ENCODE measurements around the gene MSH4.
A peak's percentile ranks its signal among the peaks of the same experiment; 100 is the strongest.

MSH4 gene

GRCh38 chr1:75792091-75792490 is 4.6 kb upstream of the MSH4 start:
- peak overlapping the region; percentile 89 for H3K4me2 ChIP-seq (ENCODE audit: low read depth, low read length, poor library complexity, severe bottlenecking)
- H4K20me1 ChIP-seq (ENCODE audit: insufficient read depth, low read length, poor library complexity, severe bottlenecking), result peaks cover 82% of the 10 kb centered on the region
- no peak for TF ChIP-seq CTCF (conservative IDR thresholded peaks at IDR 0.05; ENCODE audit: low read length)
- no peak for TF ChIP-seq EZH2phosphoT487 (IDR thresholded peaks at IDR 0.05; ENCODE audit: borderline replicate concordance)
- H3K4me1 ChIP-seq (ENCODE audit: insufficient read depth, low read length, poor library complexity, severe bottlenecking), result peaks cover 60% of the 10 kb centered on the region
- H3F3A ChIP-seq (ENCODE audit: low read depth), result no peaks in the 10 kb centered on the region
- no peak overlapping the region for H3K9ac ChIP-seq (ENCODE audit: low read depth, low read length, poor library complexity, severe bottlenecking)
- no peaks in the 10 kb centered on the region for H3K27me3 ChIP-seq (ENCODE audit: insufficient read depth, low read length, poor library complexity, severe bottlenecking)
- H3K9me2 ChIP-seq (replicated peaks; ENCODE audit: low read depth, low read length), result no peaks in the 10 kb centered on the region
- H3K36me3 ChIP-seq (ENCODE audit: insufficient read depth, low read length), result peaks cover 64% of the 10 kb centered on the region
- no peaks in the 10 kb centered on the region for H3K9me3 ChIP-seq (ENCODE audit: insufficient read depth, low read depth, low read length)
- H2AFZ ChIP-seq (ENCODE audit: low read length), result no peak overlapping the region
- peaks cover 72% of the 10 kb centered on the region for H3K79me2 ChIP-seq (ENCODE audit: insufficient read depth, low read length)
- peak overlapping the region; percentile 98 for H3K4me3 ChIP-seq (ENCODE audit: low read length, poor library complexity, severe bottlenecking)

- H3K9me3 ChIP-seq (ENCODE audit: insufficient read depth, low read depth, low read length), result no peaks in the 10 kb centered on the region
- no peak overlapping the region for H2AFZ ChIP-seq (ENCODE audit: low read length)
- H3K27me3 ChIP-seq (ENCODE audit: insufficient read depth, low read length, poor library complexity, severe bottlenecking), result no peaks in the 10 kb centered on the region
- no peaks in the 10 kb centered on the region for H3K9me2 ChIP-seq (replicated peaks; ENCODE audit: low read depth, low read length)
- H3K4me3 ChIP-seq (ENCODE audit: low read length, poor library complexity, severe bottlenecking), result peak overlapping the region; percentile 98
- H3F3A ChIP-seq (ENCODE audit: low read depth), result no peaks in the 10 kb centered on the region
- peaks cover 44% of the 10 kb centered on the region for H3K4me1 ChIP-seq (ENCODE audit: insufficient read depth, low read length, poor library complexity, severe bottlenecking)
- peak overlapping the region; percentile 89 for H3K4me2 ChIP-seq (ENCODE audit: low read depth, low read length, poor library complexity, severe bottlenecking)
- peaks cover 49% of the 10 kb centered on the region for H3K79me2 ChIP-seq (ENCODE audit: insufficient read depth, low read length)
- TF ChIP-seq CTCF (conservative IDR thresholded peaks at IDR 0.05; ENCODE audit: low read length) (no peak), EZH2phosphoT487 (IDR thresholded peaks at IDR 0.05; ENCODE audit: borderline replicate concordance) (no peak)
- H3K9ac ChIP-seq (ENCODE audit: low read depth, low read length, poor library complexity, severe bottlenecking), result no peak overlapping the region
- H3K36me3 ChIP-seq (ENCODE audit: insufficient read depth, low read length), result peaks cover 64% of the 10 kb centered on the region
- peaks cover 59% of the 10 kb centered on the region for H4K20me1 ChIP-seq (ENCODE audit: insufficient read depth, low read length, poor library complexity, severe bottlenecking)
Measured at GRCh38 chr1:75794382-75794781, 2.3 kb upstream of the MSH4 start.

- Histone ChIP-seq H3K4me1 (ENCODE audit: insufficient read depth, low read length, poor library complexity, severe bottlenecking) (peaks cover 35% of the 10 kb centered on the region), H3K36me3 (ENCODE audit: insufficient read depth, low read length) (peaks cover 55% of the 10 kb centered on the region), H3F3A (ENCODE audit: low read depth) (no peaks in the 10 kb centered on the region), H3K4me2 (ENCODE audit: low read depth, low read length, poor library complexity, severe bottlenecking) (no peak overlapping the region), H3K27me3 (ENCODE audit: insufficient read depth, low read length, poor library complexity, severe bottlenecking) (no peaks in the 10 kb centered on the region), H3K9me3 (ENCODE audit: insufficient read depth, low read depth, low read length) (no peaks in the 10 kb centered on the region), H4K20me1 (ENCODE audit: insufficient read depth, low read length, poor library complexity, severe bottlenecking) (peaks cover 45% of the 10 kb centered on the region), H3K9ac (ENCODE audit: low read depth, low read length, poor library complexity, severe bottlenecking) (no peak overlapping the region), H3K9me2 (replicated peaks; ENCODE audit: low read depth, low read length) (no peaks in the 10 kb centered on the region), H3K79me2 (ENCODE audit: insufficient read depth, low read length) (peaks cover 35% of the 10 kb centered on the region), H2AFZ (ENCODE audit: low read length) (no peak overlapping the region), H3K4me3 (ENCODE audit: low read length, poor library complexity, severe bottlenecking) (no peak overlapping the region)
- no peak for TF ChIP-seq EZH2phosphoT487 (IDR thresholded peaks at IDR 0.05; ENCODE audit: borderline replicate concordance)
- TF ChIP-seq CTCF (conservative IDR thresholded peaks at IDR 0.05; ENCODE audit: low read length), result no peak
Measured at GRCh38 chr1:75795703-75796193, 934 bp upstream of the MSH4 start.

All from Loucy (cell line).